PC-3 (cell line): Measurements from ENCODE around the gene TAF13. TPM values are rescaled to one million over a fixed set of nuclear protein-coding genes. Genes with fewer than 3 reads are reported as not detected.

ENCODE experiments used
- ATAC-seq: fragments of 200-7000 bp; cut with Tn5 transposase; 2 replicates; pipeline ENCODE4 v1.9.1; 2020; ENCODE audit warnings: mild to moderate bottlenecking, moderate library complexity
- BruUV-seq: library from RNA; stranded (reverse); fragments of 400-500 nt; replicated peaks from 2 replicates; lab custom pipeline; 2021; lab: Mats Ljungman, UMichigan
- CTCF ChIA-PET: fragments of 300-600 bp; sonication (Branson Sonifier 250); formaldehyde crosslinking; loops from one replicate; lab custom pipeline; 2022; ENCODE audit warnings: antibody characterized with exemption; lab: Charles Lee
- POLR2A ChIA-PET: fragments of 300-600 bp; sonication (Branson Sonifier 250); formaldehyde crosslinking; loops from one replicate; lab custom pipeline; 2022; ENCODE audit warnings: antibody characterized with exemption; ENCODE audit not compliant: unreplicated experiment; lab: Charles Lee
- DNase-seq: peaks from one replicate; pipeline ENCODE4 v3.0.0-alpha.2; 2015
- H2AFZ ChIP-seq: fragments of 300-600 bp; sonication (generic); 2 replicates; pipeline ENCODE4 v1.6.0; 2016; ENCODE audit warnings: antibody characterized with exemption, low read length
- H3F3A ChIP-seq: fragments of 300-600 bp; sonication (generic); one replicate; pipeline ENCODE4 v1.6.0; 2017; ENCODE audit warnings: antibody characterized with exemption, low read length, control low read depth, mild to moderate bottlenecking; ENCODE audit not compliant: unreplicated experiment
- H3K27ac ChIP-seq: fragments of 300-600 bp; sonication (generic); 2 replicates; pipeline ENCODE4 v1.5.1; 2016; ENCODE audit warnings: mild to moderate bottlenecking, low read length
- H3K27me3 ChIP-seq: fragments of 300-600 bp; sonication (generic); 2 replicates; pipeline ENCODE4 v1.6.1; 2016; ENCODE audit warnings: low read length, mixed read lengths
- H3K36me3 ChIP-seq: fragments of 300-600 bp; sonication (generic); 2 replicates; pipeline ENCODE4 v1.6.1; 2016; ENCODE audit warnings: low read depth, mixed run types, low read length, mixed read lengths
- H3K4me1 ChIP-seq: fragments of 300-600 bp; sonication (generic); 2 replicates; pipeline ENCODE4 v1.5.1; 2016; ENCODE audit warnings: low read length; ENCODE audit not compliant: insufficient read depth
- H3K4me2 ChIP-seq: fragments of 300-600 bp; sonication (generic); 2 replicates; pipeline ENCODE4 v1.6.0; 2016; ENCODE audit warnings: low read length
- H3K4me3 ChIP-seq: fragments of 300-600 bp; sonication (generic); 2 replicates; pipeline ENCODE4 v1.5.1; 2016; ENCODE audit warnings: mild to moderate bottlenecking, low read length, mixed read lengths
- H3K79me2 ChIP-seq: fragments of 300-600 bp; sonication (generic); 2 replicates; pipeline ENCODE4 v1.6.1; 2017; ENCODE audit warnings: low read length, mixed read lengths
- H3K9ac ChIP-seq: fragments of 300-600 bp; sonication (generic); 2 replicates; pipeline ENCODE4 v1.6.0; 2016; ENCODE audit warnings: mild to moderate bottlenecking, low read length
- H3K9me2 ChIP-seq: fragments of 300-600 bp; sonication (generic); replicated peaks from 2 replicates; pipeline ENCODE4 v1.6.1; 2016; ENCODE audit warnings: mixed run types, low read length, mixed read lengths
- H3K9me3 ChIP-seq: fragments of 300-600 bp; sonication (generic); 2 replicates; pipeline ENCODE4 v1.6.1; 2016; ENCODE audit warnings: low read length, mixed read lengths
- H4K20me1 ChIP-seq: fragments of 300-600 bp; sonication (generic); 2 replicates; pipeline ENCODE4 v1.6.1; 2016; ENCODE audit warnings: low read length, mixed read lengths
- CTCF ChIP-seq: fragments of 300-600 bp; sonication (generic); conservative IDR thresholded peaks from 2 replicates; pipeline ENCODE4 v1.5.1; 2017; ENCODE audit warnings: antibody characterized with exemption, low read depth, mild to moderate bottlenecking, low read length
- EZH2 ChIP-seq: fragments of 300-600 bp; sonication (generic); IDR thresholded peaks from one replicate; pipeline ENCODE4 v1.6.1; 2017; ENCODE audit warnings: antibody characterized with exemption, mild to moderate bottlenecking, low read length; ENCODE audit not compliant: unreplicated experiment
- EZH2phosphoT487 ChIP-seq: fragments of 300-600 bp; sonication (generic); IDR thresholded peaks from 2 replicates; pipeline ENCODE4 v1.6.1; 2018; ENCODE audit warnings: mild to moderate bottlenecking, antibody characterized with exemption, low read length, borderline replicate concordance
- intact Hi-C: fragments of 100-400 bp; cut with micrococcal nuclease; formaldehyde crosslinking; loops from 2 replicates; pipeline ENCODE4 v1.9.0; 2023
- total RNA-seq: library from RNA; depleted of rRNA; stranded (reverse); fragments of >200 nt; gene quantifications from 2 replicates; pipeline ENCODE4 v1.2.3, GENCODE V29; 2014

The TAF13 gene
- total RNA-seq, 1 experiment from 2014 or later: 32.0 TPM

- ChIA-PET CTCF (no interaction called here), POLR2A (no interaction called here)
- no peak overlapping the region for H3K9ac ChIP-seq
- no peaks in the 10 kb centered on the region for H3K9me2 ChIP-seq
- H3K27ac ChIP-seq: no peak overlapping the region
- H4K20me1 ChIP-seq: no peaks in the 10 kb centered on the region
- H3K4me1 ChIP-seq: 0 out of 2 replicates have a peak, but pooled peaks cover 4% of the 10 kb centered on the region
- H3K36me3 ChIP-seq: no peaks in the 10 kb centered on the region
- H3K4me3 ChIP-seq: no peak overlapping the region
- no TSS peak for BruUV-seq
- no peaks in the 10 kb centered on the region for H3K9me3 ChIP-seq
- peaks cover 25% of the 10 kb centered on the region for H3K27me3 ChIP-seq
- H3F3A ChIP-seq: no peaks in the 10 kb centered on the region
- intact Hi-C loops: no loop called here
- ATAC-seq: no peak
- TF ChIP-seq CTCF (no peak), EZH2 (no peak), EZH2phosphoT487 (no peak)
- no peak overlapping the region for H3K4me2 ChIP-seq
- no peak for DNase-seq
- no peaks in the 10 kb centered on the region for H3K79me2 ChIP-seq
- H2AFZ ChIP-seq: no peak overlapping the region
Observed at GRCh38 chr1:109118089-109118488, 42.3 kb upstream of the TAF13 start.

GRCh38 chr1:109116286-109116685 lies 40.5 kb upstream of the TAF13 start:
- no peaks in the 10 kb centered on the region for H3F3A ChIP-seq
- no peaks in the 10 kb centered on the region for H4K20me1 ChIP-seq
- H2AFZ ChIP-seq: no peak overlapping the region
- H3K4me1 ChIP-seq: peaks cover 8% of the 10 kb centered on the region; the same call in 1 of the 2 replicates
- DNase-seq (no peak), ATAC-seq (no peak)
- no TSS peak for BruUV-seq
- no peaks in the 10 kb centered on the region for H3K36me3 ChIP-seq
- no peak for TF ChIP-seq CTCF
- TF ChIP-seq EZH2phosphoT487: no peak
- no peak for TF ChIP-seq EZH2
- intact Hi-C loops: no loop called here
- POLR2A ChIA-PET: interaction anchor here (0.7 kb wide), 1 partner anchor 33 kb away, joined by 3 read pairs; no protein-coding TSS in a partner anchor
- H3K9me2 ChIP-seq: no peaks in the 10 kb centered on the region
- CTCF ChIA-PET: no interaction called here
- no peaks in the 10 kb centered on the region for H3K9me3 ChIP-seq
- H3K27me3 ChIP-seq: peaks cover 28% of the 10 kb centered on the region
- H3K9ac ChIP-seq: no peak overlapping the region
- H3K4me3 ChIP-seq: no peak overlapping the region
- H3K79me2 ChIP-seq: no peaks in the 10 kb centered on the region
- H3K27ac ChIP-seq: no peak overlapping the region
- no peak overlapping the region for H3K4me2 ChIP-seq

- no peak overlapping the region for H3K4me3 ChIP-seq
- no peak overlapping the region for H3K9ac ChIP-seq
- DNase-seq (no peak), ATAC-seq (no peak)
- no peak overlapping the region for H3K4me2 ChIP-seq
- no peak overlapping the region for H3K27ac ChIP-seq
- ChIA-PET POLR2A (interaction anchor here (0.7 kb wide), 1 partner anchor 32 kb away, joined by 3 read pairs; no protein-coding TSS in a partner anchor), CTCF (no interaction called here)
- no peaks in the 10 kb centered on the region for H3K9me3 ChIP-seq
- H3K9me2 ChIP-seq: no peaks in the 10 kb centered on the region
- H3K27me3 ChIP-seq: peaks cover 28% of the 10 kb centered on the region
- TF ChIP-seq EZH2 (no peak), EZH2phosphoT487 (no peak), CTCF (no peak)
- no peaks in the 10 kb centered on the region for H3K79me2 ChIP-seq
- no peaks in the 10 kb centered on the region for H3F3A ChIP-seq
- H3K36me3 ChIP-seq: no peaks in the 10 kb centered on the region
- H4K20me1 ChIP-seq: no peaks in the 10 kb centered on the region
- no peak overlapping the region for H2AFZ ChIP-seq
- BruUV-seq: no TSS peak
- H3K4me1 ChIP-seq: peaks cover 8% of the 10 kb centered on the region; the same call in 1 of the 2 replicates
- intact Hi-C loops: no loop called here
Observed at GRCh38 chr1:109115685-109116084, 39.9 kb upstream of the TAF13 start.
